ENCODE results near the gene RFX8.

GRCh38 chr2:101508636-101509035, 33.7 kb upstream of the RFX8 start:
- TF ChIP-seq CTCF (IDR thresholded peaks at IDR 0.05) (no peak), POLR2A (IDR thresholded peaks at IDR 0.05) (no peak)
